Stomach (tissue), 9 donors: ENCODE measurements around the gene SECISBP2L. TPM values are rescaled to one million over a fixed set of nuclear protein-coding genes. Genes with fewer than 3 reads are reported as not detected.

Experiments used
- DNase-seq, 2 donors: peaks; one replicate each; pipeline versions ENCODE4 v3.0.0 to v3.0.0-alpha.2; 2013 to 2019
- H3K27ac ChIP-seq, 5 donors: fragments of 200-600 bp in 4 of 5; sonication (generic) in 4 of 5; one replicate each; pipeline ENCODE4 v1.5.1; 2013 to 2019; ENCODE audit warnings: mild to moderate bottlenecking in 1 of 5, moderate library complexity in 1 of 5
- H3K27me3 ChIP-seq, 3 donors: fragments of 200-600 bp; sonication (generic); one replicate each; pipeline ENCODE4 v1.5.1; 2017 to 2019; ENCODE audit warnings: mixed run types in 1 of 3
- H3K36me3 ChIP-seq, 4 donors: fragments of 200-600 bp; sonication (generic); 1 replicate in 3 of 4; 2 replicates in 1 of 4; pipeline ENCODE4 v1.5.1; 2016 to 2019
- H3K4me1 ChIP-seq, 4 donors: fragments of 200-600 bp; sonication (generic); one replicate each; pipeline ENCODE4 v1.5.1; 2016 to 2019
- H3K4me3 ChIP-seq, 4 donors: fragments of 200-600 bp; sonication (generic) in 3 of 4; one replicate each; pipeline ENCODE4 v1.5.1; 2016 to 2019; ENCODE audit warnings: mild to moderate bottlenecking in 1 of 4
- H3K9me3 ChIP-seq, 4 donors: fragments of 200-600 bp; sonication (generic); one replicate each; pipeline ENCODE4 v1.5.1; 2016 to 2019
- CTCF ChIP-seq, 7 experiments: fragments of 450-650 bp in 4 of 7; fragments of 200-600 bp in 3 of 7; sonication (generic) in 3 of 7; IDR thresholded peaks; one replicate each; pipeline ENCODE4 v1.5.1; 2016 to 2019; ENCODE audit warnings: antibody characterized with exemption in 7 of 7, control low read depth in 2 of 7, mild to moderate bottlenecking in 1 of 7
- EP300 ChIP-seq: sonication (generic); formaldehyde crosslinking; IDR thresholded peaks from one replicate; pipeline ENCODE4 v1.6.1; 2017; ENCODE audit warnings: antibody characterized with exemption
- POLR2A ChIP-seq, 4 donors: fragments of 450-650 bp; IDR thresholded peaks; one replicate each; pipeline ENCODE4 v1.6.1; 2016; ENCODE audit warnings: antibody characterized with exemption in 4 of 4, control low read depth in 2 of 4, mild to moderate bottlenecking in 1 of 4, moderate library complexity in 1 of 4
- POLR2AphosphoS5 ChIP-seq, 3 donors: sonication (generic); formaldehyde crosslinking; IDR thresholded peaks; one replicate each; pipeline ENCODE4 v1.6.1; 2016; ENCODE audit warnings: antibody characterized with exemption in 3 of 3
- WGBS, 5 donors: extraction: QIAGEN DNeasy Blood & Tissue Kit in 3 of 5; methylation state at CpG; one replicate each; pipeline versions ENCODE4 v1.1.5 to v1.1.7; 2013 to 2018; 5-methylcytosine and 5-hydroxymethylcytosine counted together
- intact Hi-C: fragments of 100-400 bp; cut with DNase I; formaldehyde crosslinking; loops from one replicate; pipeline ENCODE4 v1.15.1; 2023; ENCODE audit warnings: low total_unique reads
- polyA plus RNA-seq, 3 donors: library from polyadenylated mRNA; stranded (reverse); fragments of 200-250 nt; gene quantifications; one replicate each; pipeline ENCODE4 v1.2.3, GENCODE V29; 2013
- total RNA-seq, 5 donors: library from RNA; depleted of rRNA; stranded (reverse); fragments of >200 nt; gene quantifications; one replicate each; pipeline versions ENCODE4 v1.1.0 to v1.2.3, GENCODE V29; 2014 to 2016
- donor health status: healthy with polysubstance abuse.
- donor health status: Bipolar disorder and iron deficiency.
- donor health status: healthy.

The SECISBP2L gene
- total and polyA plus RNA-seq, 8 donors, result 6.4 to 113 (median 25.4) TPM

GRCh38 chr15:48984021-48984710 lies 62.1 kb downstream of the SECISBP2L start:
- 67 to 85% (median 82%) methylated on average over 7 of the region's 7 CpGs for WGBS, 5 donors
- intact Hi-C loops, result no loop called here

GRCh38 chr15:48983300-48983699 lies 62.9 kb downstream of the SECISBP2L start:
- no peak overlapping the region for H3K27ac ChIP-seq
- no peaks in the 10 kb centered on the region for H3K9me3 ChIP-seq
- 79 to 95% (median 80%) methylated on average over 5 of the region's 5 CpGs for WGBS, 5 donors
- no peaks in the 10 kb centered on the region for H3K27me3 ChIP-seq
- TF ChIP-seq POLR2AphosphoS5 (IDR thresholded peaks at IDR 0.05) (no peak), CTCF (IDR thresholded peaks at IDR 0.05) (no peak), POLR2A (IDR thresholded peaks at IDR 0.05) (no peak), EP300 (no peak)
- H3K4me1 ChIP-seq, result peaks cover 0 to 10% (median 5%) of the 10 kb centered on the region in 4 donors
- no peak for DNase-seq
- peaks cover 0 to 8% (median 5%) of the 10 kb centered on the region in 4 donors for H3K36me3 ChIP-seq
- no peak overlapping the region for H3K4me3 ChIP-seq
- intact Hi-C loops, result no loop called here

More at GRCh38 chr15:48984021-48984710, 62.1 kb downstream of the SECISBP2L start:
- H3K4me3 ChIP-seq, result no peak overlapping the region
- peak overlapping the region in 1 of 5 donors; percentile 14 for H3K27ac ChIP-seq
- no peaks in the 10 kb centered on the region for H3K9me3 ChIP-seq
- DNase-seq, result no peak
- TF ChIP-seq EP300 (no peak), POLR2A (IDR thresholded peaks at IDR 0.05) (no peak), POLR2AphosphoS5 (IDR thresholded peaks at IDR 0.05) (no peak), CTCF (IDR thresholded peaks at IDR 0.05) (no peak)
- no peaks in the 10 kb centered on the region for H3K27me3 ChIP-seq
- H3K36me3 ChIP-seq, result peaks cover 0 to 11% (median 9%) of the 10 kb centered on the region in 4 donors
- H3K4me1 ChIP-seq, result peaks cover 0 to 10% (median 5%) of the 10 kb centered on the region in 4 donors

GRCh38 chr15:48981941-48982340 lies 64.3 kb downstream of the SECISBP2L start:
- no peak overlapping the region for H3K4me3 ChIP-seq
- DNase-seq, result no peak
- H3K9me3 ChIP-seq, result no peaks in the 10 kb centered on the region
- no peak overlapping the region for H3K27ac ChIP-seq
- H3K27me3 ChIP-seq, result no peaks in the 10 kb centered on the region
- peaks cover 0 to 10% (median 5%) of the 10 kb centered on the region in 4 donors for H3K4me1 ChIP-seq
- WGBS, 5 donors, result 49 to 76% (median 75%) methylated on average over 4 of the region's 4 CpGs
- intact Hi-C loops, result no loop called here
- no peak for TF ChIP-seq POLR2A (IDR thresholded peaks at IDR 0.05)
- TF ChIP-seq POLR2AphosphoS5 (IDR thresholded peaks at IDR 0.05), result no peak
- no peak for TF ChIP-seq EP300
- no peak for TF ChIP-seq CTCF (IDR thresholded peaks at IDR 0.05)
- H3K36me3 ChIP-seq, result no peaks in the 10 kb centered on the region

- Histone ChIP-seq H3K4me3 (no peak overlapping the region), H3K27me3 (no peaks in the 10 kb centered on the region), H3K36me3 (no peaks in the 10 kb centered on the region), H3K4me1 (peaks cover 5 to 15% (median 10%) of the 10 kb centered on the region in 4 donors), H3K9me3 (no peaks in the 10 kb centered on the region), H3K27ac (no peak overlapping the region)
- WGBS, 5 donors, result 63 to 81% (median 65%) methylated on average over 2 of the region's 2 CpGs
- no peak for DNase-seq
- intact Hi-C loops, result no loop called here
- TF ChIP-seq POLR2AphosphoS5 (IDR thresholded peaks at IDR 0.05), result no peak
- TF ChIP-seq POLR2A (IDR thresholded peaks at IDR 0.05), result no peak
- TF ChIP-seq EP300, result no peak
- TF ChIP-seq CTCF (IDR thresholded peaks at IDR 0.05), result no peak
These were observed 67.6 kb downstream of the SECISBP2L start for GRCh38 chr15:48978638-48979037.
